ENCODE data around the gene HEBP2.

The HEBP2 gene

GRCh38 chr6:138397128-138398122, 6.6 kb upstream of the HEBP2 start:
- no peak for DNase-seq

GRCh38 chr6:138400326-138400725, 3.7 kb upstream of the HEBP2 start:
- DNase-seq, result no peak

GRCh38 chr6:138401960-138402837, 1.8 kb upstream of the HEBP2 start:
- no peak for DNase-seq

- DNase-seq, result no peak
Observed at GRCh38 chr6:138402838-138403187, 1.2 kb upstream of the HEBP2 start.

GRCh38 chr6:138403324-138403800, 661 bp upstream of the HEBP2 start:
- DNase-seq, result no peak

- no peak for DNase-seq
Observed at GRCh38 chr6:138404666-138405337, 779 bp downstream of the HEBP2 start.

- DNase-seq, result peak; percentile 28
Observed at GRCh38 chr6:138405816-138406413, 1.9 kb downstream of the HEBP2 start.

- no peak for DNase-seq
Observed at GRCh38 chr6:138406443-138406842, 2.4 kb downstream of the HEBP2 start.

GRCh38 chr6:138410048-138410735, 6.2 kb downstream of the HEBP2 start:
- no peak for DNase-seq

- DNase-seq, result no peak
Observed at GRCh38 chr6:138410972-138411880, 7.2 kb downstream of the HEBP2 start.

- no peak for DNase-seq
Observed at GRCh38 chr6:138415125-138415524, 11.1 kb downstream of the HEBP2 start.

GRCh38 chr6:138416206-138416605, 12.2 kb downstream of the HEBP2 start:
- no peak for DNase-seq

- no peak for DNase-seq
Observed at GRCh38 chr6:138417493-138418117, 13.6 kb downstream of the HEBP2 start.

GRCh38 chr6:138418118-138418742, 14.2 kb downstream of the HEBP2 start:
- no peak for DNase-seq

GRCh38 chr6:138419766-138420165, 15.7 kb downstream of the HEBP2 start:
- no peak for DNase-seq

- DNase-seq, result no peak
Observed at GRCh38 chr6:138420356-138420755, 16.3 kb downstream of the HEBP2 start.

- DNase-seq, result no peak
Observed at GRCh38 chr6:138421089-138421488, 17.1 kb downstream of the HEBP2 start.

GRCh38 chr6:138421608-138422007, 17.6 kb downstream of the HEBP2 start:
- no peak for DNase-seq

- no peak for DNase-seq
Observed at GRCh38 chr6:138422861-138423260, 18.8 kb downstream of the HEBP2 start.
